GM12864 (cell line): ENCODE measurements around the gene TOMM40L.
"Not testable (repeated sequence)": the region's sequence is repeated elsewhere in the genome, so short reads cannot be mapped to it uniquely, and the experiment has no call there.

Source experiments
- DNase-seq: peaks from one replicate; pipeline ENCODE4 v3.0.0-alpha.2; 2011; ENCODE audit warnings: low read depth
- H3K4me3 ChIP-seq: 2 replicates; pipeline ENCODE4 v1.5.1; 2011; ENCODE audit warnings: mild to moderate bottlenecking, low read depth, low read length, control low read depth
- CTCF ChIP-seq: IDR thresholded peaks from 2 replicates; pipeline ENCODE4 v1.5.1; 2011; ENCODE audit warnings: low read depth, mild to moderate bottlenecking, moderate library complexity, low read length, control low read depth, inconsistent platforms; ENCODE audit errors: missing control alignments

The TOMM40L gene

GRCh38 chr1:161244888-161245287 is 19.0 kb downstream of the TOMM40L start:
- no peak overlapping the region for H3K4me3 ChIP-seq
- DNase-seq = no peak
- no peak for TF ChIP-seq CTCF

- H3K4me3 ChIP-seq, DNase-seq: not testable (repeated sequence)
These were observed 24.2 kb downstream of the TOMM40L start for GRCh38 chr1:161250100-161250499.

- TF ChIP-seq CTCF = no peak
- DNase-seq = no peak
- H3K4me3 ChIP-seq = no peak overlapping the region
These were observed 25.0 kb downstream of the TOMM40L start for GRCh38 chr1:161250829-161251228.

- DNase-seq = no peak
These were observed 25.7 kb downstream of the TOMM40L start for GRCh38 chr1:161251579-161251978.

GRCh38 chr1:161255302-161255701 is 29.4 kb downstream of the TOMM40L start:
- H3K4me3 ChIP-seq, DNase-seq: not testable (repeated sequence)

More at GRCh38 chr1:161251579-161251978, 25.7 kb downstream of the TOMM40L start:
- TF ChIP-seq CTCF = no peak
- no peak overlapping the region for H3K4me3 ChIP-seq

- not testable (repeated sequence) for DNase-seq, H3K4me3 ChIP-seq
These were observed 30.2 kb downstream of the TOMM40L start for GRCh38 chr1:161255955-161256520.

- not testable (repeated sequence) for H3K4me3 ChIP-seq, DNase-seq
These were observed 31.2 kb downstream of the TOMM40L start for GRCh38 chr1:161257109-161257508.

GRCh38 chr1:161258439-161259344 is 32.8 kb downstream of the TOMM40L start, which contains the start of gene PCP4L1:
Gene PCP4L1 (plus strand): TSS chr1:161258745. CDS start chr1:161258975, 230 bp downstream.
- DNase-seq = no peak
- no peak within 1 kb of the TSS; the same call in 1 of the 2 replicates for H3K4me3 ChIP-seq
- TF ChIP-seq CTCF = no peak

- no peak for DNase-seq
- H3K4me3 ChIP-seq = no peak overlapping the region
- no peak for TF ChIP-seq CTCF
These were observed 33.5 kb downstream of the TOMM40L start for GRCh38 chr1:161259345-161259702.
